ENCODE measurements around the gene CELSR3.

GRCh38 chr3:48679411-48680391, 17.0 kb upstream of the CELSR3 start:
- TF ChIP-seq YY1 (IDR thresholded peaks at IDR 0.05; ENCODE audit: insufficient read depth, insufficient read length) (no peak), ZNF274 (IDR thresholded peaks at IDR 0.05; ENCODE audit: low read depth, low read length) (no peak)

All from NT2/D1 (cell line).